K562 (cell line): Measurements from ENCODE around the gene RDH5. TPM values are rescaled to one million over a fixed set of nuclear protein-coding genes. Genes with fewer than 3 reads are reported as not detected.

Experiments used
- ARHGAP35 ChIP-seq: fragments of 450-650 bp; IDR thresholded peaks from 2 replicates; pipeline ENCODE4 v1.6.1; 2018; ENCODE audit not compliant: partially characterized antibody
- ARID3A ChIP-seq: IDR thresholded peaks from 2 replicates; pipeline ENCODE4 v1.6.1; 2012; ENCODE audit warnings: low read depth, low read length, improper control_type of control experiment, borderline replicate concordance
- BRCA1 ChIP-seq, 2 experiments: fragments of 450-650 bp in 1 of 2; sonication (generic) in 1 of 2; formaldehyde crosslinking in 1 of 2; IDR thresholded peaks; 2 replicates each; pipeline versions ENCODE4 v1.5.0 to v1.6.1; 2017 to 2020; ENCODE audit warnings: mild to moderate bottlenecking in 1 of 2, missing genetic modification reagents in 1 of 2
- DPF2 ChIP-seq: fragments of 450-650 bp; IDR thresholded peaks from 2 replicates; pipeline ENCODE4 v1.6.1; 2016
- E2F8 ChIP-seq: fragments of 450-650 bp; IDR thresholded peaks from 2 replicates; pipeline ENCODE4 v1.7.1; 2018; ENCODE audit warnings: mild to moderate bottlenecking, low read depth; ENCODE audit not compliant: partially characterized antibody
- FIP1L1 ChIP-seq: fragments of 200-400 bp; formaldehyde crosslinking; IDR thresholded peaks from 2 replicates; pipeline ENCODE4 v1.6.1; 2018; ENCODE audit warnings: mild to moderate bottlenecking, low read depth, low read length; ENCODE audit not compliant: poor library complexity, severe bottlenecking
- HIVEP1 ChIP-seq: fragments of 250-450 bp; sonication (Bioruptor Pico); IDR thresholded peaks from 2 replicates; pipeline ENCODE4 v1.4.0; 2020; ENCODE audit warnings: mild to moderate bottlenecking
- IRF2 ChIP-seq: sonication (generic); formaldehyde crosslinking; IDR thresholded peaks from 2 replicates; pipeline ENCODE4 v1.8.1; 2022; ENCODE audit warnings: mild to moderate bottlenecking, missing genetic modification reagents
- NR2F6 ChIP-seq: fragments of 450-650 bp; formaldehyde crosslinking; IDR thresholded peaks from 2 replicates; pipeline ENCODE4 v1.4.0; 2020; ENCODE audit warnings: mild to moderate bottlenecking
- PHTF2 ChIP-seq: fragments of 250-450 bp; sonication (Bioruptor Pico); IDR thresholded peaks from 2 replicates; pipeline ENCODE4 v1.5.0; 2021; ENCODE audit warnings: mild to moderate bottlenecking
- PYGO2 ChIP-seq: fragments of 450-650 bp; IDR thresholded peaks from 2 replicates; pipeline ENCODE4 v1.6.1; 2016; ENCODE audit warnings: mild to moderate bottlenecking, missing genetic modification characterization, moderate library complexity, missing compliant biosample characterization
- SMARCB1 ChIP-seq: IDR thresholded peaks from 2 replicates; pipeline ENCODE4 v1.6.1; 2011; ENCODE audit warnings: improper control_type of control experiment, low read depth; ENCODE audit not compliant: insufficient read length
- ZNF318 ChIP-seq, 2 experiments: fragments of 450-650 bp; IDR thresholded peaks; 2 replicates each; pipeline ENCODE4 v1.6.1; 2016; ENCODE audit warnings: mild to moderate bottlenecking in 2 of 2, borderline replicate concordance in 1 of 2, low read depth in 1 of 2, moderate library complexity in 1 of 2
- ZNF764 ChIP-seq: fragments of 250-450 bp; sonication (Bioruptor Pico); IDR thresholded peaks from 2 replicates; pipeline ENCODE4 v1.4.0; 2020; ENCODE audit warnings: low read depth, mild to moderate bottlenecking, moderate library complexity
- polyA plus RNA-seq, 8 experiments: library from polyadenylated mRNA; depleted of rRNA in 4 of 8; stranded (reverse) in 5 of 8; unstranded in 3 of 8; fragments of >200 nt; fragmentation: Nextera tagmentation in 2 of 8; fragmentation: Illumina TruSeq in 1 of 8; extraction: Ambion mirVana in 2 of 8; extraction: Trizol in 1 of 8; gene quantifications; 2 replicates each; pipeline versions ENCODE4 v1.2.1 to v1.2.3, GENCODE V29; 2011 to 2014; ENCODE audit warnings: inconsistent platforms in 1 of 8, missing spikeins in 1 of 8
- total RNA-seq, 7 experiments: library from RNA; depleted of rRNA in 6 of 7; stranded (reverse); fragments of >200 nt in 6 of 7; fragmentation: Illumina TruSeq in 2 of 7; extraction: Trizol in 2 of 7; gene quantifications; 2 replicates each; pipeline versions ENCODE4 v1.2.1 to v1.2.3, GENCODE V29; 2011 to 2021; ENCODE audit warnings: low replicate concordance in 1 of 7

RDH5 gene
- total and polyA plus RNA-seq, 9 of the 15 experiments (the other 6 are each of a cell fraction or from before 2014, with no cell fraction given), result 0.28 to 2.0 (median 1.1) TPM; not detected in 1

- TF ChIP-seq ARHGAP35 (no peak), SMARCB1 (no peak), FIP1L1 (no peak), NR2F6 (CRISPR knock-in tag) (no peak), IRF2 (CRISPR knock-in tag) (no peak), DPF2 (no peak), E2F8 (no peak), PHTF2 (CRISPR knock-in tag) (no peak), ARID3A (no peak), ZNF318 (IDR thresholded peaks at IDR 0.05; ENCODE audit: borderline replicate concordance in 1 of 2, low read depth in 1 of 2) (no peak), PYGO2 (tag) (no peak), BRCA1 (IDR thresholded peaks at IDR 0.05) (no peak), BRCA1 (CRISPR knock-in tag; IDR thresholded peaks at IDR 0.05) (no peak), ZNF764 (CRISPR knock-in tag) (no peak), HIVEP1 (no peak)
Measured at GRCh38 chr12:55736780-55737580, 16.8 kb downstream of the RDH5 start (continued).
